GM12874 (cell line): ENCODE results near the gene EVI5L.

Experiments used
- CTCF ChIP-seq: IDR thresholded peaks from 2 replicates; pipeline ENCODE4 v1.5.1; 2011; ENCODE audit warnings: low read depth, mild to moderate bottlenecking, control low read depth, low read length, moderate library complexity; ENCODE audit not compliant: insufficient read depth

Gene EVI5L

DNA sequence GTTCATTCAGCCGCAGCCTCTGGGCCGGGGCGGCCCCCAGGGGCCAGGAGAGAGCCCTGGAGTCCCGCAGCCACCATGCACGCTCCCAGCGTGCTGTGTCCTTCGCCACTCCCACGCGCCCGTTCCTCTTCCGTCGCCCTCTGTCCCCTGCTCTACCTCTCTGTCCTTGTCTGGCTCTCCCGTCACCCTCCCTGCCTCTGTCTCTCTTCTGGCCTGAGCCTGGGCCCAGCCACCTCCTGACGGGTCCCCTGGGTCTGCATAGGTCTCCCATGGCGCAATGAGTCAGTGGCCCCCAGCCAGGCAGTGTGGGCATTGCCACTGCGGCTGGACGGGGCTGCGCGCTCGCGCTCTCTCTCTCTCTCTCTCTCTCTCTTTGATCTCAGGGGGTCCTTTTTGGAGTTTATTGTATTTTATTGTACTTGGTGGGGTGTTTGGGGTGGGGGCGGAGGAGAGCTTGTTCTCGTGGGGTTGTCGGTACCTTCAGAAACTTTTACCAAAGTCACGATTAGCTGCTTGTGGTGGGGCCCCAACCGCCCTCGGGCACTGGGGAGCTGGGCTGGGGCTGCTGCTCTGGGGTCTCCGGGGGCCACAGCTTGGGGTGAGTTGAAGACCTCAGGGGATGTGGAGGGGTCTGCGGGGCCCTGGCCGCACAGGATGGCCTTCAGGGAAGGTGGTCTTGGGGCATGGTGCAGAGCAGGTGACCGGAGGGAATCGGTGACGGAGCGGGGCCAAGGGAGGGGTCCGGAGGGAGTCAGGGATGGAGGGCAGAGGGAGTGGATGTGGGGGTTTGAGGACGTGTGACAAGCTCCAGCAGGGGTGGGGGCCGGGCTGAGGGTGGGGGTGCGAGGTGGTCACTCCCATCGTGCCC lies 82.9 kb downstream of the EVI5L start:
- no peak for TF ChIP-seq CTCF

DNA sequence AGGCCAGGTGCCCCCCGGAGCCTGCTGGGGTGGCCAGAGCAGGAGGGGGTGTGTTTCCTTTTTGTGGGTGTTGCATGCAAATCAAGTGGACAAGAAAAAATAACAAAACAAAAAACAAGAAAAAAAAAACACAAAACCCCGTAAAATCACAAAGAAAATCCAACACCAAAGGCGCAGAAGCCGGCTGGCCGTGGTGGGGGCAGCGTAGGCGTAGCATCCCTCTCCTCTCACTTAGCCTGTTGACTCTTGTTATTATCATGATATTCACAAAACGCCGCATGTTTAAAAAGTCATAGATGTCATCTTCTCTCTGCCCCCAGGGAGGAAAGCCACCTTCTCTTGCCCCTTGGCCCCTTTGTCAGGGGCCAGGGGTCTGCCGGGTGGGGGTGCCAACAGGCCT lies 83.6 kb downstream of the EVI5L start:
- TF ChIP-seq CTCF: no peak

- TF ChIP-seq CTCF: no peak
Measured at GRCh38 chr19:7914099-7914498, 84.1 kb downstream of the EVI5L start.
